C4-2B (cell line): ENCODE data around the gene FOXP1.

Experiments used
- H3K27ac ChIP-seq: fragments of 450-650 bp; 2 replicates; pipeline ENCODE4 v1.5.1; 2017
- ZFX ChIP-seq: fragments of 450-650 bp; IDR thresholded peaks from 2 replicates; pipeline ENCODE4 v1.6.1; 2017
- TF ChIP-seq, protein P1 (sequence below): fragments of 450-650 bp; conservative IDR thresholded peaks from 2 replicates; pipeline ENCODE4 v1.5.1; 2017; ENCODE audit warnings: mild to moderate bottlenecking

FOXP1 gene

DNA sequence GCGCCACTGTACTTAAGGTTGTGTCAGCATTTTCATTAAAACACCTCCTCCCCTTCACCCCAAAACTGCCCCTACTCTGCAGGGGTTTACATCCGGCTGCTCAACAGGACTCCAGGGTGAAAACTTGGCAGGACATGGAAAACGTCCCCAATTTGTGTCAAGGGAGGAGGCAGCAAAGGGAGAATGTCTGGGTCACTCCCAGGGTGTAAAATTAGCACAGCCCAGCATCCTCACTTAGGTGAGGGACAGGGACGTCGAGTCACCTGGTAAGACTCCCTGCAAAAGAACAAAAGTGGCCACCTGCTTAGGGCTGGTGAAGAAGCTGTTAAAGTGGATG is 532.3 kb downstream of the FOXP1 start:
- TF ChIP-seq ZFX: no peak
- peak overlapping the region; percentile 20; the same call in 1 of the 2 replicates for H3K27ac ChIP-seq

DNA sequence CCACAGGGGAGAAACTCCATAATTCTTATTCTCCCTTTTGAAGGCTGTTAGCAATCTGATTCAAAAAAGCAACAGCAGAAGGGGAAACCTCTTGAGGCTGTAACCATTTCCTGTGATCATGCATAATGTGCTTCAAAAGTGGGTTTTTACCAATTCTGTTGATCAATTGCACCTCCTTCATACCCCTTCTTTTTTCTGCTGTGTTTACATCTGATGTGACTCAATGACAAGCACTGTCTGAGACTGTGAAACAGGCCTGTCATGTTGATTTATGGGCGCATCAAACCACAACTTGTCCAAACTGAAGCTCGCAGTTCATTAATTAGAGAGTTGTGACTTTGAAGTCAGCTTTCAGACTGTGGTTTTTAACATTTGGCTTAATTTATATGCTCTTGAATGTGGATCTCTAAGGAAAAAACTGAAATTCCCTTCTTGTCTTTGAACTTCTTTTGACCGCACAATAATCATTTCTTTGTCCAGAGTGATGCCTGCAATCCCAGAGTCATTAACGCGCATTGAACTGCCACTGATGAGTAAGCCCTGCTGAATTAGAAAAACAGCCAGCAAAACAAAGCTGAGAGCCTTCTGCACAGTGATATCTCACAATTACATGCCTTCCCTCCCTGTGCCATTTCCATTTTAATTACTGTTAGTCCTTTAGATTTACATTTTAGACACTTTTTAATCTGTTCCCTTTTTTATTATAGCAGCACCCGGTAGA is 532.8 kb downstream of the FOXP1 start:
- no peak overlapping the region for H3K27ac ChIP-seq
- TF ChIP-seq, protein P1, sequence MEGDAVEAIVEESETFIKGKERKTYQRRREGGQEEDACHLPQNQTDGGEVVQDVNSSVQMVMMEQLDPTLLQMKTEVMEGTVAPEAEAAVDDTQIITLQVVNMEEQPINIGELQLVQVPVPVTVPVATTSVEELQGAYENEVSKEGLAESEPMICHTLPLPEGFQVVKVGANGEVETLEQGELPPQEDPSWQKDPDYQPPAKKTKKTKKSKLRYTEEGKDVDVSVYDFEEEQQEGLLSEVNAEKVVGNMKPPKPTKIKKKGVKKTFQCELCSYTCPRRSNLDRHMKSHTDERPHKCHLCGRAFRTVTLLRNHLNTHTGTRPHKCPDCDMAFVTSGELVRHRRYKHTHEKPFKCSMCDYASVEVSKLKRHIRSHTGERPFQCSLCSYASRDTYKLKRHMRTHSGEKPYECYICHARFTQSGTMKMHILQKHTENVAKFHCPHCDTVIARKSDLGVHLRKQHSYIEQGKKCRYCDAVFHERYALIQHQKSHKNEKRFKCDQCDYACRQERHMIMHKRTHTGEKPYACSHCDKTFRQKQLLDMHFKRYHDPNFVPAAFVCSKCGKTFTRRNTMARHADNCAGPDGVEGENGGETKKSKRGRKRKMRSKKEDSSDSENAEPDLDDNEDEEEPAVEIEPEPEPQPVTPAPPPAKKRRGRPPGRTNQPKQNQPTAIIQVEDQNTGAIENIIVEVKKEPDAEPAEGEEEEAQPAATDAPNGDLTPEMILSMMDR: no peak
- no peak for TF ChIP-seq ZFX

DNA sequence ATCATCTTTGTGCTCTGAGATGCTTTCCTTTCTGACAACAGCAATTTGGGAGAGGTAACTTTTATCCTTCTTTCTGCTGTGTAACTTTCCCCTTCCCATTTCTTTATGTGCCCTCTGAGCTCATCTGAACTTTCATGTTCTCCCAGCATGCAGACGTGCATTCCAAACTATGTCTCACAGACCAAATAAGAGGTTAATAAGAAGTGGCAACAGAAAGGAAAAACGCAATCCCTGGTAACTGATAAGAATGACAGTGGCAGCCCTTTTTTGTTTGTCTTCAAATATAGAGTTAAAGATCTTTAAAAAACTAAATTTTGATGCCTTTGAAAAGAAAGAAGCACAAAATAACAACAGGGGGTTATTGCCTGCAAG is 533.4 kb downstream of the FOXP1 start:
- no peak for TF ChIP-seq ZFX
- TF ChIP-seq, protein P1: no peak
- no peak overlapping the region for H3K27ac ChIP-seq

DNA sequence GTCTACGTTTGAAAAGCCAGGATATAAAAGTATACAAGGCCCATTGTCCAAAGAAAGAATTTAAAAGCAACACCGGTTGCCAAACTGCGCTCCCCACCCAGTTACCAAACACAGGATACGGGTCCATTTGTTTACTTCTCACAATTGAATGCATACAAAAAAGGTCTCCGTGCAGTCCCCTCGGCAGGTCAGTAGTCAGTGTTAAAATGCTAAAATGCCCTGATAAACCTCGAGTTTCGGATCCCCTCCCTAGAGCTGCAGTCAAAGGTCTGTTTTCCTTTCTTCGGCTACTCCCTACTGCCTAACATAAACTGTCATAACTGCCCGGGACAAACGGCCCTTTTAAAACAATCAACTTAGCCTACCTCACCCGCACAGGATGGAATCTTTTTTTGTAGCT is 534.6 kb downstream of the FOXP1 start:
- TF ChIP-seq ZFX: no peak
- TF ChIP-seq, protein P1: no peak
- no peak overlapping the region for H3K27ac ChIP-seq

DNA sequence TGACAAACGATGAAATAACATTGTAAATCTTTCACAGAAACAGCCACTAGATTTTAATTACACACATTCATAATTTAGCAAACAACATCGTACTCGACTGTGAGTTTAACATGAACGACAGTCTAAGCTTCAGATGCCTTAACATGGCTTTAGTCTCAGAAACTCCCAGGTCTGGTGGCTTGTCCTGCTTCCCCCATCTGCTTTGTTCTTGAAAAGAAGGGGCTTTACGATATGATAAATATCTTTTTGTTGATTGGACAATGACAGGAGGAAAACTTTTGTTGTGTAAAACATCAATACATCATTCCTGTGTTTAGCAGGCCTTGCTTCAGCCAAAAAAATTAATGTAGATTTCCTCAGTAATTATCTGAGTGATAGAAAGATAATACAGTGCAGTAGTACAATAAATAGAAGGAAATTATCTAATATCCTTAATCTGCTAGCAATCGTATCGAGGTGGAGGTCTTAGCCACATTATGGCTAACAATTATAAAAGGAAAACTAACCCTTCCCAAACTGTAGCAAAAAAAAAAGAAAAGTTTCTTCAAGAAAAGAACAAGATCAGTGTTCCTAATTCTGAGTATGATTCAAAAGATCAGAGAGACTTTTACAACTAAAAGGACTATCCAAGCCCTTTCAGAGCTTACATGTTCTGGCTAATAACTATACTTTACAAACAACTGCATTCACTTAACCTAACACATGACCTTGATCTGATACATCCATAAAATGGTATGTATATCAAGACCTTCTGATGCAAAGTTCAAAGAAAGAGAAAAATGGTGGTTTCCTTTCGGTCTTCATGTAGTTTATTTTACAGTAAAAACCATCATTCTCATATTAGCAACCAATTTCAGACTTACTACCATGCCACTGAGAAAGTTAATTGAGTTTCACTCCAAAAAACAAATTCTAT is 535.7 kb downstream of the FOXP1 start:
- no peak for TF ChIP-seq ZFX
- TF ChIP-seq, protein P1: no peak
- H3K27ac ChIP-seq: no peak overlapping the region

DNA sequence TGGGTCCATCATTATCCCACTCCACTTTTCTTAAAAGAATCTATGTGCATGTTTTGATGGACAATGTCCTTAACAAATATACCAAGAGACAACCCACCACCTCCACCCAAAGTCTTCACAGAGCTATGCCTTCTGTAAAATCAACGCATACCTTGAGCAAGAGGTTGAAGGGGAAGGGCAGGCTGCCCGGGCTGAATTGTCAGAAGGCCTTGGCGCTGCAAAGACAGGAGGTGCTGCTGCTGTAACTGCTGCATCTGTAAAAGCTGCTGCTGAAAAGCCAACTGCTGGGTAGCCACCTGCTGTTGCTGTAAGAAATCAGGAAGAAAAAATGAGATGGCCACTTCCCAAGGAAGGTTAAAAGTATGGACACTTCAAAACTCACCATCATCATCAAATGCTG is 536.7 kb downstream of the FOXP1 start:
- TF ChIP-seq, protein P1: no peak
- no peak for TF ChIP-seq ZFX
- no peak overlapping the region for H3K27ac ChIP-seq

DNA sequence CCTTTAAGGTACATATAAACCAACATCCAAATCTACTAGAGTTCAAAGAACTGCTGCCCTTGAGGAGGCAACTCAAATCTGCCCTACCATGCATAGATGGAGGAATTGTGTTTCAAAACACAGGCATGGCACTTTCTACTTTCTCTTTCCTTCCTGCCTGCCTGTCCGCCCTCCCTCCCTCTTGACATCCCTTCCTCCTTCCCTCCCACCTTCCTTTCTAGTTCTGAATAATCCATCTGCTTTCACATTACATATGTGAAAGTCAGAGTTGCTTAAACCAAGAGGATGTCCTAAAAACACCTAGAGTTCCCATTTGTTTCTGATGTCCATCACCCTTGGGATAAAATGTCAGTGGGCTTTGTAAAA is 537.6 kb downstream of the FOXP1 start:
- TF ChIP-seq, protein P1: no peak
- TF ChIP-seq ZFX: no peak
- H3K27ac ChIP-seq: no peak overlapping the region
